GM19193 (cell line): ENCODE measurements around the gene FAM9A.

Experiments
- POLR2A ChIP-seq: IDR thresholded peaks from 4 replicates; pipeline ENCODE4 v1.6.1; 2011; ENCODE audit not compliant: insufficient read depth, insufficient read length; ENCODE audit errors: extremely low read depth

FAM9A gene

DNA sequence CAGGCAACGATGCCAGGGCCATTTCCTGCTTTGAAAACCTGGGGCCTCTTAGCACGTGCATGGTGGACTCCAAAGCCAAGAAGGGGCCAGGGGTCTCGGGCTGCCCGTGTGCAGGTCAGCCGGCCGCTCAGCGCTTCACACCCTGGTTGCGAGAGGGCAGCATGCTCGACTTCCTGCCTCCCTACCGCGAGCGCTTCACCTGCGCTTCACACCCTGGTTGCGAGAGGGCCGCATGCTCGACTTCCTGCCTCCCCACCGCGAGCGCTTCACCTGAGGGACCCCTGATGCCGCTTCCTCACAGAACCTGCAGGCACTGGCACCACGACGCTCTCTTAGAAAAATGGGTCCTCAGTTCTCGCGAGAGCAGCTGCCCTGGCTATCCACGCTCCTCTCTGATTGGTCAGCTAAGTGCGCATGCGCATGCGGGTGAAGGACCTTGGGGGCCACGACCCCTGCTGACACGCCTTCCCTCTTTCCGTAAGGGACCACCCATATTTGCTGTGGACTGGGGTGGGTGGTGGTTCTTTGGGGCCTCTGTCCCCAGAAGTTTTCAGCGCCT, at the start of gene FAM9A:
TSS of gene FAM9A (minus strand) at position 343 of the 559 bp plus-strand sequence. CDS start 1,212 bp downstream, outside the sequence.
- TF ChIP-seq POLR2A: no peak

DNA sequence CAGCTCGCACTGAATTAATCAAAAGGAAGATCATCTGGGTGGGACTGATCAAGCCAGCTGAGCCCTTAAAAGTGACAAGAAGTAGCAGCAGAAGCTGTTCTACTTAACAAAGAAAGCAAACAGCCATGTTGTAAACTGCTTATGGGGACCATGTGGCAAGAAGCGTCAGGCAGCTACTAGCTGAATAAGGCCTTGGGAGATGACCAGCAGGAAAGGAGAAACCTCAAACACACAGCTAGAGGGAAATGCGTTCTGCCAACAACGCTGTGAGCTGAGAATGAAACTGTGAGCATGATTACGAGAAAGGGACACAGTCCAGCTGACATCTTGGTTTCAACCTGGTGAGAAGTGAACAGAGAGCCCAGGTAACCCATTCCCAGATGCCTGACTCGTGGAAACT, 49.3 kb upstream of the FAM9A start:
- no peak for TF ChIP-seq POLR2A

DNA sequence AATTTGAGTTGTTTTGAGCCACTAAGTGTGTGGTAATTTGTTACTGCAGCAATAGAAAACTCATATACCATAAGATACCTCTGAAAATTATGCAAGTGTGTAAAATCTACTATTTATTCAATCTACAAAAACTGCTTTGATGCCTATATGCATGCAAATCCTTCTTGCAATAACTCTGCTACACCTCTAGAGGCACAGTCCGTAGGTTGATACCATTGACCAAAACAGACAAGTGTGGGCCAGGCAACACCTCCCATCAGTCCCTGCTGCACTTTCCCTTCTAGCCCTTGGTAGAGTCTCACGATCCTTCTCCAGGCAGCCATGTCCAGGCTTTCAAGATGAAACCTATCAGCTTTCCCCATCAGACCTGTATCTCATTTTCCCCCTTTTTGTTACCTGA, 48.8 kb upstream of the FAM9A start:
- TF ChIP-seq POLR2A: no peak

DNA sequence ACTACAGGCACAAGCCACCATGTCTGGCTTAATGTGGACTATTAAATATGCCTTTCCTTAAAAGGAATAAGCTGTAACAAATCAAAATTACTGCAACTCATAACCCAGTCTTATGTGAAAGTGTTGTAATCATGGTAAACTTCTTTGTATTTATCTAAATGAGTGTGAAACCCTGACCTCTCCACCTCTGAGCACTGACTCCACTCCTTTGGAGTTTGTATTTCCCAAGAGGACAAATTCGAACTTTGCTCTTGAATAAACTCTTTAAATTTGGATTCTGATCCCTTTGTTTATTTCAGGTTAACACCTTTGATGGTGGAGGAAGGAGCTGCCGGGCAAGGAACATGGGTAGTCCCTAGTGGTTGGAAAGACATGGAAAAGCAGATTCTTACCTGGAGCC, 48.3 kb upstream of the FAM9A start:
- no peak for TF ChIP-seq POLR2A

DNA sequence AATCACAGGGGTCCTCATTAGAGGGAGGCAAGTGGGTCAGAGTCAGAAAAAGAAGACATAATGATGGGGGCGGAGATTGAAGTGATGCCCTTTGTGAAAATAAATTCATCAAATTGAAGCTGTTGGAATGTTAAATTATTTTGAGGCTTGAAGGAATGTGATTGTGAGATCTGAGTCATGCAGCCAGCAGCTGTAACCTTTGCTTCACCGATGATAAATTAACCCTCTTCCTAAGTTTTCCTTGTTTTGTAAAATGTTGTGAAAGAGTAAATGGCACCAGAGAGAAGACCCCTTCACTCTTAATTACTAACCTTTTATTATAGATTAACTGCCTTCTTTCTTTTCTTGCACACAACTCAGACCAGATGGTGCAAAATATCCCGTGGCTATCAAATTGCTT, 47.7 kb upstream of the FAM9A start:
- TF ChIP-seq POLR2A: no peak

DNA sequence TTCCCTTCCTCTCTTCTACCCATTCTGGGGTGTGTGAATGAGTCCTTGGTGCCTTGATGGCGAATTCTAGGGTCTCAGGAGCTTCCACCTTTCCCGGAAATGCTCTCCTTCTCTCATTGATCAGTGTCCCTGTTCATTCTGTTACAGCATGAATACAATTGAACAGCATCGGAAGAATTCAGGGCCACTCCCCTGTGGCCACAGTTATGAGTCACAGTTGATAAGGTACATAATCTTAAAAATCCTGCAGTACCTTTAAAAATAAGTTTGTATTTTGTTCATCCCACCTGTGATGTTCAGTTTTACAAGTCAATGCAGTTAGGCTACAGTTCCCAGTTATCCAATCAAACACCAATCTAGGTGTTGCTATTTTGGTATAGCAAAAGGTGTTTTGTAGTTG, 47.3 kb upstream of the FAM9A start:
- no peak for TF ChIP-seq POLR2A

DNA sequence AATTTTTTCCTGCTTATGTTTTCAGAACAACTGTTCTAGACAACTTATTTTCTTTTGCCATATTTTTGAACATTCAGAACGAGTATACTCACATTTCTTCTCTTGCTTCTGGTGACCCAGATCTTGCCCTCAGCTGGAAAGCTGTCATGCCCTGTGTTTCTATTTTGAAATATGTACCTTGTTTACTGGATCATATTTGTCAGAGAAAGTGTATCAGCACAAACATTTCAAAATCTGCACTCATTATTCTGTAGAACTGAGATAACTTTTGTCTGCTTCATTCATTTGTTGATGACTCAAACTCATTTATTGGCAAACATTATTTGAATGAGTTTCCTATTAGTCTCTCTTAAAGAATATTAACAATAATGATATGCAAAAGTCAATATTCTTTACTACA, 46.2 kb upstream of the FAM9A start:
- no peak for TF ChIP-seq POLR2A

DNA sequence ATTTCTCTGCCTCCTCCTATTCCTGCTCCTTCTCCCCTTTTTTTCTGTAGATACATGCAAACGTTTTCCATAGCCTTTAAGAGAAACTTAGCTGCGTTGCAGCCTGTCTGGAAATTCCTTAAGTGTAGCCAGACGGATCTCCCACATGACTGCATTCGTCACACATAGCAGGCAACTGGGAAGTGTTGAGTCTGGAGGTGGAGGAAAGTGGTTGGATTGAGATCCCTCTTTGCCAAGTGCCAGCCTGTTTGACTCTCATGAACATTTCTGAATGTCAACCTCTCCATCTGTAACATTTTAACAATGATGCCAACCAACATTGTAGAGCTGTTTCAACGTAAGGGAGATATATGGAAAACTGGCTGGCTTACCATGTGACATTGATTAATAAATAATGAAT, 45.1 kb upstream of the FAM9A start:
- TF ChIP-seq POLR2A: no peak

DNA sequence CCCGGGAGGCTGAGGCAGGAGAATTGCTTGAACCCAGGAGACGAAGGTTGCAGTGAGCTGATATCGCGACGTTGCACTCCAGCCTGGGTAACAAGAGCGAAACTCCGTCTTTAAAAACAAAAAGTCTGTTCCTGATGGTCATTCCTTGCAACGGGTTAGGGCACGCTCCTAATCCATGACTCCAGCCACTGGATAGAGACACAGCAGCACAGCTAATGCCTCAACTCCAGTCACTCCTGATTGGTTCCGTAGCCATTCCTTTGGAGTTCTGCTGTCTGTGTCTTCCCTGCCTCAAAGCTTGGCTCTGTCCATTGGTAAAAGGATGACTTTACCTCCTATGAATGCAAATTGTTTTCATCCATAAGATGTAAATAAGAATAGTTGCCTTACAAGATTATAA, 44.3 kb upstream of the FAM9A start:
- TF ChIP-seq POLR2A: no peak

DNA sequence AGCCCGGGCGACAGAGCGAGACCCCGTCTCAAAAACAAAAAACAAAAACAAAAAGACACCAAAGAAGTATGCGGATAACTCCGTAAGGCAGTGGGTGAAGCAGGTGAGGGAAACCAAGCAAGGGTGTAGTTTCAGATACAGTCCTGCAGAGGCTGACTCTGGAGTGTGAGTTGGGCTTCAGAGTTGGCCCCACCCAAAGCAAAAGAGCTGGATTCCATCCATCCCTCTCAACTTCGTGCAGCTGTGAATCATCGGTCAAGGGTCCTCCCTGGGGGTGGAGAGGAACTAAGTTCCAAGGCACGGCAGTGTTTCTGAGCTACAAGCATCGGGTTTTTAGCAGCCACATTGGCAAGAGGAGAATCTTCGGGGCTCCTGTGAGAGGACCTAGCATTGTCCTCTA, 43.9 kb upstream of the FAM9A start:
- TF ChIP-seq POLR2A: no peak

DNA sequence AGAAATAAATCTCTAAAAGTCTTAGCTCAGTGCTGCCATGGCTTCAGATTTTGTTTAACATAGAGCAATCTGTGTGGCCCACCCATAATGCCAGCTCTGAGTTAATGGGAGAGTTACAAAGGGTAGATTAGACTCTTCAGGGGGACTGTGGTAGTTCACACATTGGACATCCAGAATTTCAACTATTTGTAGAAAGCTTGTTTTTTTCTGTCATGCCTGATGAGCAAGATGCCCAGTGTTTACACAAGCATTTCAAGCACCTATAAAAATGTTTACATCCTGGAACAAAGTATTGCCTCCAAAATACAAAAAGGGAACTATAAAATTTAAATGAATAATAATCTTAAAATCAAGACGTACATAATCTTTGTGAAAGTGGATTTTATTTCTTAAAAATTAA, 43.0 kb upstream of the FAM9A start:
- no peak for TF ChIP-seq POLR2A

DNA sequence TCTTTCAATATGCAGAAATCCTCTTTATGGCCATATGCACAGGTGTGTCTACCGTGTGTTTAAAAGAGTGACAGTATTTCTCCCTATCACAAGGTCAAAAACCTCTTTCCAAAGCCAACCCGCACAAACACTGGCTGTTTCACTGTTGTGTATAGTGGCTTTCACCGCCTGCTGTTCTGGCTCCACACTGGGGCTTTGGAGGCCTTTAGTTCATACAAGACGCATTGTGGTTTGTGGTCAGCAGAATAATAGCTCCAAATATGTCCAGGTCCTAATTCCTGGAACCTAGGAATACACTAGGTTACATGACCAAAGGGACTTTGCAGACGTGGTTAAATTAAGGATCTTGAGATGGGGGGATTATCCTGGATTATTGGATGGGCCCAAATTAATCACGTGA, 40.7 kb upstream of the FAM9A start:
- no peak for TF ChIP-seq POLR2A

DNA sequence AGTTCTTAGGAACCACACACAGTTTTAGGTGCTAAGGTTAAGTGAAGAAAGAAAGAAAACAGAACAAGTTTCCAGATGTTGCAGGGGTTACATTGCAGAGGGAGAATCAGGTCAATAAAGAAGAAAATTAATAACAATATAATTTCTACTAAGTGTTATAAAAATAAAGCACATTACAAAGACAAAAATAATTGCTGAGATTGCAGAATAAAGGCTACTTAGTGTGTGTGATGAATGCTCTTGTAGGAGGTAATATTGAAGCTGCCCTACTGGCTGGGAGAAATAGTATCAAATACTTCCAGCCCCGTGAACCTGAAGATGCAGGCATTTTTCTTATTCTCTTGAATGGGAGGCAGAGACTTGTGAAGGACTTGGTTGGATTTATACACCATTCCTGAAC, 33.2 kb upstream of the FAM9A start:
- no peak for TF ChIP-seq POLR2A

DNA sequence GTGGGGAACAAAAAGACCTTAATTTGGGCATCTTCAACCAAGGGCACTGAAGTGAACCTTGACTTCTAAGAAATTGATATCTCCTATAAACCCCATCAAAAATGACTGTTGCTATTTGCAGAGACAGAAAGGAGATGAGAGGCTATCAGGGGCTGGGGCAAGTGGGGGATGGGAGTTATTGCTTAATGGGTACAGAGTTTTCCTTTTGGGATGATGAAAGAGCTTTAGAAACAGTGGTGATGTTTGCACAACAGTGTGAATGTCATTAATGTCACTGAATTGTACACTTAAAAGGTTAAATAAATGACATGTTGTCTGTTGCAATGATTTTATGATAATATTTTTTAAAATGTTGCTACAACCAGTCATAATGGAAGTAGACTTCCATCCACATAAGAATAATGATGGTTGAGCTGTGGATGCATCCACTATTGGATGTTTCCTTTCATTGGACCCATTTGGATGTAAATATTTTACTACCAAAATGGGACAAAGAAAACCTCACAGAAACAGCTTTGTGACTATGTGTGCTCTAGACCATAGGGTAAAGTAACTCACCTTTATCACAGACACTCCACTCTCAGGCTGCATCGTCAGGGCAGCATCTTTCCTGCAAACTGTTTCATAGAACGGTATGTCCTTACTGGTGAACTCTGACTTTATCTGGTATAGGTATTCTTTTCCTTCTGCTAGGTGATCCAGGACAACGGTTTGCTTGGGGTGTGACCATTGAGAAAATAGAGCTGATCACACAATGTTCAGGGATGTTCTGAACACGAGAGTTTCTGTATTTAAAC, 31.6 kb upstream of the FAM9A start:
- TF ChIP-seq POLR2A: no peak

DNA sequence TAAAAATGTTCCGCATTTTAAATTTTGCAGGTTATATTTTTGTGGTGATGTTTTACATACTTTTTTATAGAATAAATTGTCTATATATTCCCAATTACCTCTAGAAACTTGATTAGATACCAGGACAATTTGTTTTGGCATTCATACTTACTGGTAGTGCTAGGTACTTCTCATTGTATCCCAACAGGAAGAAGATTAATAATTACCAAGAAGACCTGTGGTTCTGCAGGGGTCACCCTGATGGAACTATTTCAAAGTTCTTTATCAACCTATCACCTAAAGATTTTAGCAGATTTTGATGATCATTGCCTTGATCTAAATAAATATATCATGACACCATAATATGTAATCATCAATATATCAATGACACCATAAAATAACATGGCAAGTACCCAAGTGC, 22.5 kb upstream of the FAM9A start:
- TF ChIP-seq POLR2A: no peak

DNA sequence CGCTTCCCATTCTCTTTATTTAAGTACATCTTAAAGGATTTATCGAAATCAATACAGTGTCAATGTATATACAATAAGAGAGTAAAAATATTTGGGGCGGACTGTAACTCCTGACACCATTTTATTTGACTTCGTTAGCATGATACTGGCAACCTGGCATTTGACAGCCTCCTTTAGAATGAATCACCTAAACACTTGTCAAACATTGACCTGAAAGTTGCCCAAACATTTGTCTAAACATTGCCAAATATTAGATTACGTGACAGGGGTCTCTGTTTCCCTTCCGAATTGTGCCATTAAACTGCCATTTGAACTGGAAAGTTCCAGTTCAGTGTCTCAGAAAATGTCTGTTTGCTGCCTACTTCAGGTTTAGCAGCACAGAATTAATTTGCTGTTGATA, 20.8 kb upstream of the FAM9A start:
- no peak for TF ChIP-seq POLR2A
